HepG2 (cell line): ENCODE results near the gene ARL2. TPM values are rescaled to one million over a fixed set of nuclear protein-coding genes. Genes with fewer than 3 reads are reported as not detected.

Source experiments
- ATAC-seq: fragments of 200-7000 bp; cut with Tn5 transposase; 3 replicates; pipeline ENCODE4 v1.9.1; 2020; ENCODE audit warnings: mild to moderate bottlenecking, moderate library complexity
- BruUV-seq: library from RNA; stranded (reverse); fragments of 400-500 nt; replicated peaks from 2 replicates; lab custom pipeline; 2021; lab: Mats Ljungman, UMichigan
- CTCF ChIA-PET: fragments of 300-600 bp; formaldehyde crosslinking; extraction: SDS; loops from one replicate; lab custom pipeline; 2021; ENCODE audit warnings: low total read pairs, inconsistent platforms, low intra/inter-chr PET ratio; lab: Yijun Ruan, JAX
- POLR2A ChIA-PET: fragments of 350-600 bp; sonication (Branson Sonifier 250); formaldehyde crosslinking; loops from one replicate; lab custom pipeline; 2020; ENCODE audit warnings: antibody characterized with exemption, inconsistent platforms; lab: Yijun Ruan, JAX
- DNase-seq: peaks from one replicate; pipeline ENCODE4 v3.0.0-alpha.2; 2015; ENCODE audit warnings: low spot score
- FAIRE-seq: peaks from 3 replicates; lab custom pipeline; 2011; peaks lifted over from hg19 to GRCh38; lab: Jason Lieb, UNC
- H2AFZ ChIP-seq: one replicate; pipeline ENCODE4 v1.6.1; 2011; ENCODE audit warnings: low read length, inconsistent platforms
- H3K27ac ChIP-seq: fragments of 300-600 bp; 3 replicates; pipeline ENCODE4 v1.8.0; 2011; ENCODE audit warnings: mixed run types, mild to moderate bottlenecking, mixed read lengths, low read length, inconsistent platforms; ENCODE audit not compliant: insufficient read depth; ENCODE audit errors: extremely low read length
- H3K27me3 ChIP-seq, 2 experiments: fragments of 200-600 bp in 1 of 2; 2 replicates in 1 of 2; 3 replicates in 1 of 2; pipeline versions ENCODE4 v1.6.0 to v1.8.0; 2011; ENCODE audit warnings: low read length in 2 of 2, mild to moderate bottlenecking in 2 of 2, moderate library complexity in 2 of 2, inconsistent platforms in 1 of 2; ENCODE audit not compliant: insufficient read depth in 2 of 2, control insufficient read depth in 1 of 2
- H3K36me3 ChIP-seq, 2 experiments: fragments of 200-600 bp in 1 of 2; replicated peaks in 1 of 2; 2 replicates in 1 of 2; 3 replicates in 1 of 2; pipeline versions ENCODE4 v1.5.1 to v1.8.0; 2011; ENCODE audit warnings: low read length in 2 of 2, inconsistent platforms in 1 of 2; ENCODE audit not compliant: insufficient read depth in 2 of 2, control insufficient read depth in 1 of 2
- H3K4me1 ChIP-seq: 2 replicates; pipeline ENCODE4 v1.5.1; 2012; ENCODE audit warnings: low read length, inconsistent platforms; ENCODE audit not compliant: insufficient read depth
- H3K4me2 ChIP-seq: 2 replicates; pipeline ENCODE4 v1.6.0; 2011; ENCODE audit warnings: low read depth, low read length, inconsistent platforms
- H3K4me3 ChIP-seq, 3 experiments: fragments of 200-600 bp in 1 of 3; sonication (generic), shearing (Covaris generic) in 1 of 3; replicated peaks in 1 of 3; 2 replicates each; pipeline ENCODE4 v1.5.1; 2011 to 2016; ENCODE audit warnings: low read length in 3 of 3, inconsistent platforms in 2 of 3, low read depth in 2 of 3, mild to moderate bottlenecking in 2 of 3, control low read depth in 1 of 3, mixed read lengths in 1 of 3; ENCODE audit not compliant: insufficient read depth in 1 of 3
- H3K79me2 ChIP-seq: one replicate; pipeline ENCODE4 v1.6.1; 2011; ENCODE audit warnings: low read length, inconsistent platforms; ENCODE audit not compliant: insufficient read depth
- H3K9ac ChIP-seq: 2 replicates; pipeline ENCODE4 v1.6.0; 2011; ENCODE audit warnings: mild to moderate bottlenecking, low read depth, low read length, inconsistent platforms; ENCODE audit not compliant: insufficient read depth
- H3K9me3 ChIP-seq: 2 replicates; pipeline ENCODE4 v1.5.1; 2012; ENCODE audit warnings: mild to moderate bottlenecking, low read length
- H4K20me1 ChIP-seq: 2 replicates; pipeline ENCODE4 v1.6.0; 2011; ENCODE audit warnings: inconsistent platforms, mild to moderate bottlenecking, low read length, moderate library complexity; ENCODE audit not compliant: insufficient read depth
- AHR ChIP-seq: IDR thresholded peaks from 2 replicates; pipeline ENCODE4 v1.6.1; 2018; ENCODE audit warnings: missing genetic modification reagents, missing compliant biosample characterization
- CCDC6 ChIP-seq: sonication (generic); formaldehyde crosslinking; IDR thresholded peaks from 2 replicates; pipeline ENCODE4 v1.8.1; 2022; ENCODE audit warnings: mild to moderate bottlenecking, missing genetic modification reagents, moderate library complexity
- HOXA3 ChIP-seq: sonication (generic); formaldehyde crosslinking; IDR thresholded peaks from 2 replicates; pipeline ENCODE4 v1.5.0; 2020; ENCODE audit warnings: missing genetic modification reagents
- MEF2D ChIP-seq: sonication (generic); formaldehyde crosslinking; IDR thresholded peaks from 2 replicates; pipeline ENCODE4 v1.5.1; 2020; ENCODE audit warnings: mild to moderate bottlenecking, missing genetic modification reagents
- MTF1 ChIP-seq: sonication (generic); formaldehyde crosslinking; IDR thresholded peaks from 2 replicates; pipeline ENCODE4 v1.5.0; 2020; ENCODE audit warnings: missing genetic modification reagents
- MZF1 ChIP-seq: sonication (generic); formaldehyde crosslinking; IDR thresholded peaks from 2 replicates; pipeline ENCODE4 v1.8.1; 2023; ENCODE audit warnings: mild to moderate bottlenecking, missing genetic modification reagents, borderline replicate concordance
- RXRB ChIP-seq: IDR thresholded peaks from 2 replicates; pipeline ENCODE4 v1.6.1; 2016; ENCODE audit warnings: borderline replicate concordance, missing genetic modification reagents, missing compliant biosample characterization
- SALL2 ChIP-seq: sonication (generic); formaldehyde crosslinking; IDR thresholded peaks from 2 replicates; pipeline ENCODE4 v1.8.1; 2023; ENCODE audit warnings: mild to moderate bottlenecking, missing genetic modification reagents, inconsistent platforms
- SMARCE1 ChIP-seq: fragments of 450-650 bp; IDR thresholded peaks from 2 replicates; pipeline ENCODE4 v1.6.1; 2017; ENCODE audit warnings: borderline replicate concordance
- TOPORS ChIP-seq: sonication (generic); formaldehyde crosslinking; IDR thresholded peaks from 2 replicates; pipeline ENCODE4 v1.8.0; 2023; ENCODE audit warnings: mild to moderate bottlenecking, missing genetic modification reagents
- ZNF678 ChIP-seq: sonication (generic); formaldehyde crosslinking; IDR thresholded peaks from 2 replicates; pipeline ENCODE4 v1.4.0; 2020; ENCODE audit warnings: mild to moderate bottlenecking, missing genetic modification reagents
- ZNF839 ChIP-seq: sonication (generic); formaldehyde crosslinking; IDR thresholded peaks from 2 replicates; pipeline ENCODE4 v1.4.0; 2020; ENCODE audit warnings: missing genetic modification reagents, mild to moderate bottlenecking, borderline replicate concordance
- WGBS: methylation state at CpG from one replicate; pipeline ENCODE4 v1.1.6; 2017; ENCODE audit warnings: low lambda C conversion rate; 5-methylcytosine and 5-hydroxymethylcytosine counted together
- in situ Hi-C: cut with HindIII; loops from 2 replicates; pipeline ENCODE4 v1.10.0; 2017; ENCODE audit warnings: low pct_unique_long_range_greater_than_20kb; ENCODE audit not compliant: extremely low pct_ligation_motif_present
- intact Hi-C: fragments of 100-400 bp; cut with micrococcal nuclease; formaldehyde crosslinking; loops from one replicate; pipeline ENCODE4 v1.10.0; 2022; ENCODE audit not compliant: unreplicated experiment
- polyA plus RNA-seq, 8 experiments: library from polyadenylated mRNA; depleted of rRNA in 3 of 8; stranded (reverse) in 7 of 8; unstranded in 1 of 8; fragments of >200 nt; fragmentation: Illumina TruSeq in 4 of 8; extraction: Trizol in 4 of 8; gene quantifications; 2 replicates each; pipeline versions ENCODE4 v1.2.1 to v1.2.3, GENCODE V29; 2011 to 2016; ENCODE audit warnings: low read depth in 4 of 8, missing spikeins in 1 of 8, mixed read lengths in 1 of 8; ENCODE audit not compliant: insufficient read depth in 1 of 8
- total RNA-seq, 5 experiments: library from RNA; depleted of rRNA; stranded (reverse); fragments of >200 nt; fragmentation: Illumina TruSeq; extraction: Trizol; gene quantifications; 2 replicates each; pipeline ENCODE4 v1.2.3, GENCODE V29; 2016; ENCODE audit warnings: low read depth in 1 of 5
- TF ChIP-seq, protein P1 (sequence below): sonication (generic); formaldehyde crosslinking; IDR thresholded peaks from 2 replicates; pipeline ENCODE4 v1.8.0; 2022; ENCODE audit warnings: mild to moderate bottlenecking, missing genetic modification reagents, moderate library complexity
- TF ChIP-seq, protein P2 (sequence below): sonication (generic); formaldehyde crosslinking; IDR thresholded peaks from 2 replicates; pipeline ENCODE4 v1.4.0; 2020; ENCODE audit warnings: missing genetic modification reagents
- TF ChIP-seq, protein P3 (sequence below): sonication (generic); formaldehyde crosslinking; conservative IDR thresholded peaks from 2 replicates; pipeline ENCODE4 v1.4.0; 2020; ENCODE audit warnings: missing genetic modification reagents
- TF ChIP-seq, protein P4 (sequence below): sonication (generic); formaldehyde crosslinking; IDR thresholded peaks from 2 replicates; pipeline ENCODE4 v1.4.0; 2020; ENCODE audit warnings: low read depth, mild to moderate bottlenecking, missing genetic modification reagents

ARL2 gene
- total and polyA plus RNA-seq, 2 of the 13 experiments (the other 11 are each of a cell fraction or from before 2014, with no cell fraction given): 82.9 to 84.4 TPM

DNA sequence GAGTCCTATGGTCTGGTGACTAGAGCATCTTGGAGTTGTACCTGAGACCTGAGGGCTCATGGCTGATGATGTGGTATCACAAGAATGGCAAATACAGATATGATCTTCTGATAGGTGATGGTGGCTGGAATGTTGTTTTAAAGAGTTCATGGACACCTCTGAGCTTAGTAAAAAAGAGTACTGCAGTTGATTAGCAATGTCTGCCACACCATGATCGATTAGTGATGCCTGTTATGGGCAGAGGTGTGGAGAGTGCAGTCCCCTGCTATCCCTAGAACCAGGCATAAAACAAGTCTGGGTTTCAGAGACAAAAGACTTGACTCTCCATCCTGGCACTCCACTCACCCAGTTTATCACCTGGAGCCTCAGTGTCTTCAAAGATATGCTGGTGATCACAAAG, 15.8 kb upstream of the ARL2 start (continued):
- no peak for TF ChIP-seq CCDC6 (CRISPR knock-in tag)
- no peak for TF ChIP-seq MEF2D
- no peak for TF ChIP-seq MZF1 (CRISPR knock-in tag)
- TF ChIP-seq, protein P1, sequence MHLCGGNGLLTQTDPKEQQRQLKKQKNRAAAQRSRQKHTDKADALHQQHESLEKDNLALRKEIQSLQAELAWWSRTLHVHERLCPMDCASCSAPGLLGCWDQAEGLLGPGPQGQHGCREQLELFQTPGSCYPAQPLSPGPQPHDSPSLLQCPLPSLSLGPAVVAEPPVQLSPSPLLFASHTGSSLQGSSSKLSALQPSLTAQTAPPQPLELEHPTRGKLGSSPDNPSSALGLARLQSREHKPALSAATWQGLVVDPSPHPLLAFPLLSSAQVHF (CRISPR knock-in tag): no peak
- TF ChIP-seq, protein P2, sequence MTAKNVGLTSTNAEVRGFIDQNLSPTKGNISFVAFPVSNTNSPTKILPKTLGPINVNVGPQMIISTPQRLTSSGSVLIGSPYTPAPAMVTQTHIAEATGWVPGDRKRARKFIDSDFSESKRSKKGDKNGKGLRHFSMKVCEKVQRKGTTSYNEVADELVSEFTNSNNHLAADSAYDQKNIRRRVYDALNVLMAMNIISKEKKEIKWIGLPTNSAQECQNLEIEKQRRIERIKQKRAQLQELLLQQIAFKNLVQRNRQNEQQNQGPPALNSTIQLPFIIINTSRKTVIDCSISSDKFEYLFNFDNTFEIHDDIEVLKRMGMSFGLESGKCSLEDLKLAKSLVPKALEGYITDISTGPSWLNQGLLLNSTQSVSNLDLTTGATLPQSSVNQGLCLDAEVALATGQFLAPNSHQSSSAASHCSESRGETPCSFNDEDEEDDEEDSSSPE (CRISPR knock-in tag): no peak
- no peak for TF ChIP-seq SMARCE1
- TF ChIP-seq RXRB (CRISPR knock-in tag): peak; percentile 49; the same call in 1 of the 2 replicates

DNA sequence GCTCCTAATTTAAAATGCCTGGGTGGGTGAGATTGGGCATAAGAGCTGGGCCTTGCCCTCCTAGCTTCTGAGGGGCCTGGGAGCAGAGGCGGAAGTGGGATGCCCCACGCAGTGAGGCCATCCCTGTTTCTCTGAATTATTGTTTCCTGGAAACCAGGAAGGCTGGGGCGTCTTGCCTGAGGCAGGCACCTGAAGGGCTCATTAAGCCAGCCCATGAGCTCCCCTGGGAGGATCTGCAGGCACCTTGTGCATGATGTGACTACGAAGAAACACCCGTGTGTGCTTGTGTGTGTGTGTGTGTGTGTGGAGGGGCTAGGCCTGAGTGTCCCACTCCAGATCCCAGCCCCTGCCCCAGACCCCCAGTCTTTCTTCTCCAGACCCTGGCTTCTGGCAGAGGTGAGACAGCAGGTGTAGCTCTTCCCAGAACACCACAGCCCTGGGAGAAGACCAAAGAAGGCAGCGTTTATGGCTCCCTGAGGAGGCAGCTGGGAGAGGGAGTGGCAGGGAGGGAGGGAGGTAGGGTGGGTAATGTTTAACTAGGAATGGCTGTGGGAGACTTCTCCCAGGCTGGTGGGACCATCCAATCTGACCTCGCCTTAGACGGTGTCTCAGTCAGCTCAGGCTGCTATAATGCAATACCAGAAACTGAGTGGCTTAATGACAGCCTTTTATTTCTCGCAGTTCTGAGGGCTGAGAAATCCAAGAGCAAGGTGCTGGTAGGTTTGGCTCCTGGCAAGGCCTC, 15.1 kb upstream of the ARL2 start:
- Histone ChIP-seq H3K9ac (peak overlapping the region; percentile 58), H3K27me3 (no peaks in the 10 kb centered on the region; a peak in 1 of 5 replicates), H3K4me3 (peak overlapping the region; percentile 59 to 73 (median 61)), H2AFZ (no peak overlapping the region), H3K27ac (peak overlapping the region; percentile 53), H3K79me2 (no peaks in the 10 kb centered on the region), H3K36me3 (no peaks in the 10 kb centered on the region), H3K4me2 (peak overlapping the region; percentile 99), H3K4me1 (peaks cover 71% of the 10 kb centered on the region), H4K20me1 (no peaks in the 10 kb centered on the region), H3K9me3 (no peaks in the 10 kb centered on the region)
- ATAC-seq (peak; percentile 80), DNase-seq (peak; percentile 63), FAIRE-seq (peak; percentile 89)
- intact Hi-C loops (loop anchor here (5.0 kb wide), 1 partner anchor 152 kb away; no protein-coding TSS in a partner anchor), in situ Hi-C loops (no loop called here)
- CTCF ChIA-PET: interaction anchor here (1.1 kb wide), 1 partner anchor 15 kb away, joined by 3 read pairs; the partner anchor contains the start of gene ARL2
- WGBS: 0% methylated on average over 1 of the region's 9 CpGs
- POLR2A ChIA-PET: interaction anchor here (0.5 to 4.0 kb wide), 31 partner anchors 8 to 220 kb away, joined by 3 to 42 read pairs (median 4); partner anchors contain the start of genes ARL2, CDC42BPG, GPHA2 and MEN1
- BruUV-seq: no TSS peak
- TF ChIP-seq HOXA3 (CRISPR knock-in tag) (0 out of 2 replicates have a peak, but pooled peaks have one; percentile 18), MTF1 (CRISPR knock-in tag) (no peak), ZNF678 (no peak), ZNF839 (CRISPR knock-in tag) (no peak), SALL2 (CRISPR knock-in tag) (no peak), TOPORS (CRISPR knock-in tag) (no peak), AHR (CRISPR knock-in tag) (no peak)
- TF ChIP-seq, protein P3, sequence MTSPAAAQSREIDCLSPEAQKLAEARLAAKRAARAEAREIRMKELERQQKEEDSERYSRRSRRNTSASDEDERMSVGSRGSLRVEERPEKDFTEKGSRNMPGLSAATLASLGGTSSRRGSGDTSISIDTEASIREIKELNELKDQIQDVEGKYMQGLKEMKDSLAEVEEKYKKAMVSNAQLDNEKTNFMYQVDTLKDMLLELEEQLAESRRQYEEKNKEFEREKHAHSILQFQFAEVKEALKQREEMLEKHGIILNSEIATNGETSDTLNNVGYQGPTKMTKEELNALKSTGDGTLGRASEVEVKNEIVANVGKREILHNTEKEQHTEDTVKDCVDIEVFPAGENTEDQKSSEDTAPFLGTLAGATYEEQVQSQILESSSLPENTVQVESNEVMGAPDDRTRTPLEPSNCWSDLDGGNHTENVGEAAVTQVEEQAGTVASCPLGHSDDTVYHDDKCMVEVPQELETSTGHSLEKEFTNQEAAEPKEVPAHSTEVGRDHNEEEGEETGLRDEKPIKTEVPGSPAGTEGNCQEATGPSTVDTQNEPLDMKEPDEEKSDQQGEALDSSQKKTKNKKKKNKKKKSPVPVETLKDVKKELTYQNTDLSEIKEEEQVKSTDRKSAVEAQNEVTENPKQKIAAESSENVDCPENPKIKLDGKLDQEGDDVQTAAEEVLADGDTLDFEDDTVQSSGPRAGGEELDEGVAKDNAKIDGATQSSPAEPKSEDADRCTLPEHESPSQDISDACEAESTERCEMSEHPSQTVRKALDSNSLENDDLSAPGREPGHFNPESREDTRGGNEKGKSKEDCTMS (CRISPR knock-in tag): no peak
- TF ChIP-seq, protein P4, sequence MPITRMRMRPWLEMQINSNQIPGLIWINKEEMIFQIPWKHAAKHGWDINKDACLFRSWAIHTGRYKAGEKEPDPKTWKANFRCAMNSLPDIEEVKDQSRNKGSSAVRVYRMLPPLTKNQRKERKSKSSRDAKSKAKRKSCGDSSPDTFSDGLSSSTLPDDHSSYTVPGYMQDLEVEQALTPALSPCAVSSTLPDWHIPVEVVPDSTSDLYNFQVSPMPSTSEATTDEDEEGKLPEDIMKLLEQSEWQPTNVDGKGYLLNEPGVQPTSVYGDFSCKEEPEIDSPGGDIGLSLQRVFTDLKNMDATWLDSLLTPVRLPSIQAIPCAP (CRISPR knock-in tag): no peak
